KOPT-K1 (cell line): Measurements from ENCODE around the gene PPID.
"Not testable (repeated sequence)": the region's sequence is repeated elsewhere in the genome, so short reads cannot be mapped to it uniquely, and the experiment has no call there.

Experiments
- H3K27ac ChIP-seq: fragments of 200-600 bp; sonication (generic); 2 replicates; pipeline ENCODE4 v1.5.1; 2016; ENCODE audit warnings: antibody characterized with exemption, mild to moderate bottlenecking, low read depth, low read length; ENCODE audit not compliant: poor library complexity, severe bottlenecking
- H3K36me3 ChIP-seq: fragments of 200-600 bp; sonication (generic); 2 replicates; pipeline ENCODE4 v1.5.1; 2017; ENCODE audit warnings: antibody characterized with exemption, mild to moderate bottlenecking, low read length, moderate library complexity; ENCODE audit not compliant: insufficient read depth
- H3K9me3 ChIP-seq: fragments of 200-600 bp; sonication (generic); 2 replicates; pipeline ENCODE4 v1.5.1; 2017; ENCODE audit warnings: antibody characterized with exemption, low read length, mild to moderate bottlenecking; ENCODE audit not compliant: insufficient read depth, poor library complexity, severe bottlenecking

Gene PPID

DNA sequence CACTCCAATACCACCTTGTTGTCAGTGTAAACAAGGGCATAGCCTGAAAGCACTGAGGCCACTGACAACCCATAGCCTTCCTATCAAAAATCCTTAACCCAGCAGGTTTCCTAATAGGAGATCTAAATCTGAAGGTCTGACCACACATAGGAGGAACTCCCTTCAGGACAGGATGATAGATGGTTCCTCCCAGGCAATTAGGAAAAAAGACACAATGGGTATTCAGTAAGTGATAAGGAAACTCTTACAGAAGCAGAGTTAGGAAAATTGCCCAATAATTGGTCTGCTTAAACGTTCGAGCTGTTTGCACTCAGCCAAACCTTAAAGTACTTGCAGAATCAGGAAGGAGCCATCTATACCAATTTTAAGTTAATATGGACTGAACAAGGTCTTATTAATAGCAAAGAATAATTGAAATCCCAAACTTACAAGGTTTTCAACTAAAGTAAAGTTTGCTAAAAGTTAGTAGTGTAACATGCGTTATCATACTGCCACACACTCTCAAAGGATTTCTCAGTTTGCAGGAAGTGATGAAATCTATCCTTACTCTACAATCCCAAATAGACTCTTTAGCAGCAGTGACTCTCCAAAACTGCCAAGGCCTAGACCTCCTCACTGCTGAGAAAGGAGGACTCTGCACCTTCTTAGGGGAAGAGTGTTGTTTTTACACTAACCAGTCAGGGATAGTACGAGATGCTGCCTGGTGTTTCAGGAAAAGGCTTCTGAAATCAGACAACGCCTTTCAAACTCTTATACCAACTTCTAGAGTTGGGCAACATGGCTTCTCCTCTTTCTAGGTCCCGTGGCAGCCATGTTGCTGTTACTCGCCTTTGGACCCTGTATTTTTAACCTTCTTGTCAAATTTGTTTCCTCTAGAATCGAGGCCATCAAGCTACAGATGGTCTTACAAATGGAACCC, 59.2 kb downstream of the PPID start:
- H3K27ac ChIP-seq, result not testable (repeated sequence)
- peaks cover 36% of the 10 kb centered on the region for H3K36me3 ChIP-seq

DNA sequence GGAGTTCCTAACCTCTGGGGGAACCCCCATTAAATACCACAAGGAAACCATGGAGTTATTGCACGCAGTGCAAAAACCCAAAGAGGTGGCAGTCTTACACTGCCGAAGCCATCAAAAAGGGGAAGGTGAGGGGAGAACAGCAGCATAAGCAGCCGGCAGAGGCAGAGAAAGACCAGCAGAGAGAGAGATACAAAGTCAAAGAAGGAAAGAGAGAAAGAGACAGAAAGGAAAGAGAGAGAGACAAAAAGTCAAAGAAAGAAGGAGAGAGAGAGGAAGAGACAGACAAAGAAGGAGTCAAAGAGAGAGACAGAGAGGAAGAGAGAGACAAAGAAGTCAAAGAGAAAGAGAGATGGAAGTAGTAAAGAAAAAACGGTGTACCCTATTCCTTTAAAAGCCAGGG, 59.9 kb downstream of the PPID start:
- H3K9me3 ChIP-seq, H3K27ac ChIP-seq: not testable (repeated sequence)
- peaks cover 28% of the 10 kb centered on the region for H3K36me3 ChIP-seq

More for the DNA sequence above, 59.2 kb downstream of the PPID start:
- H3K9me3 ChIP-seq, result not testable (repeated sequence)
